Testis (tissue), 2 donors: ENCODE results near the gene FKBP9.

Experiments
- POLR2A ChIP-seq: fragments of 450-650 bp; IDR thresholded peaks from one replicate; pipeline ENCODE4 v1.6.1; 2017; ENCODE audit warnings: antibody characterized with exemption, mild to moderate bottlenecking, moderate library complexity
- TF ChIP-seq, protein P1 (sequence below), 3 experiments: fragments of 450-650 bp in 2 of 3; fragments of 200-600 bp in 1 of 3; sonication (generic) in 1 of 3; IDR thresholded peaks; one replicate each; pipeline ENCODE4 v1.5.1; 2016 to 2019; ENCODE audit warnings: antibody characterized with exemption in 3 of 3, mild to moderate bottlenecking in 2 of 3, moderate library complexity in 1 of 3

DNA sequence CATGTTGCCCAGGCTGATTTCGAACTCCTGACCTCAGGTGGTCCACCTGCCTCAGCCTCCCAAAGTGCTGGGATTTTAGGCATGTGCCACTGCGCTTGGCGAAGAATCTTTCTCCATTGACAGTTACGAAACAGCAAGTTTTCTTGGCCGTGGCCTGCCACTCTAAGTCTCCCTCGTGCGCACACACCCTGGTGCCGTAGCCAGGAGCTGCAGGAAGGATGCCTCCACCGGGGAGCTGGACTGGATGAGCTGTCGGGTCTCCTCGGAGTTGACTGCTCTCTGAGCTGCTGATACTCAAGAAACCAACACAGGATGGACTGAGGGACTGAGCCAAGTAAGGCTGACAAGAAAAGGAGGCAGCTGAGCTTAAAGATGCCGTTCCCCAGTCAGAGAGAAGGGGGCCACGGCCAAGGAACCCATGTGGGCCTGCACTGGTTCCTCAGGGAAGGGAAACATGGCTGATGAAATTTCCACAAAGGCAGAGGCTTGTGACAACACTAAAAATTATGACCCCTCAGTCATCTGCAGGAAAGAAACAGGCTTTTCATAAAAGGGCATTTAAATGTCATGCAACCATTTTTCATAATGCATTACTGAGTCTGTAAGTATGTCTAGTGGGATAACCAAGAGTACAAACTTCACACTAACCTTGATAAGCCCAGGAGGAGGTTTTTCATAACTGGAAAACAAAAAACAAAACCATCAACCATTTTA, 27.7 kb upstream of the FKBP9 start:
- TF ChIP-seq, protein P1, sequence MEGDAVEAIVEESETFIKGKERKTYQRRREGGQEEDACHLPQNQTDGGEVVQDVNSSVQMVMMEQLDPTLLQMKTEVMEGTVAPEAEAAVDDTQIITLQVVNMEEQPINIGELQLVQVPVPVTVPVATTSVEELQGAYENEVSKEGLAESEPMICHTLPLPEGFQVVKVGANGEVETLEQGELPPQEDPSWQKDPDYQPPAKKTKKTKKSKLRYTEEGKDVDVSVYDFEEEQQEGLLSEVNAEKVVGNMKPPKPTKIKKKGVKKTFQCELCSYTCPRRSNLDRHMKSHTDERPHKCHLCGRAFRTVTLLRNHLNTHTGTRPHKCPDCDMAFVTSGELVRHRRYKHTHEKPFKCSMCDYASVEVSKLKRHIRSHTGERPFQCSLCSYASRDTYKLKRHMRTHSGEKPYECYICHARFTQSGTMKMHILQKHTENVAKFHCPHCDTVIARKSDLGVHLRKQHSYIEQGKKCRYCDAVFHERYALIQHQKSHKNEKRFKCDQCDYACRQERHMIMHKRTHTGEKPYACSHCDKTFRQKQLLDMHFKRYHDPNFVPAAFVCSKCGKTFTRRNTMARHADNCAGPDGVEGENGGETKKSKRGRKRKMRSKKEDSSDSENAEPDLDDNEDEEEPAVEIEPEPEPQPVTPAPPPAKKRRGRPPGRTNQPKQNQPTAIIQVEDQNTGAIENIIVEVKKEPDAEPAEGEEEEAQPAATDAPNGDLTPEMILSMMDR (IDR thresholded peaks at IDR 0.05) = no peak
- TF ChIP-seq POLR2A = no peak
